Liver (tissue), 9 donors: ENCODE measurements around the gene EFCAB11. TPM values are rescaled to one million over a fixed set of nuclear protein-coding genes. Genes with fewer than 3 reads are reported as not detected.

Experiments
- DNase-seq: peaks from one replicate; pipeline ENCODE4 v3.0.0-alpha.2; 2017; ENCODE audit warnings: low spot score
- H3K27ac ChIP-seq, 2 donors: one replicate each; pipeline ENCODE4 v1.7.0; 2013; ENCODE audit warnings: inconsistent platforms in 2 of 2, low read length in 2 of 2, control low read depth in 1 of 2, low read depth in 1 of 2, mild to moderate bottlenecking in 1 of 2
- H3K27me3 ChIP-seq, 4 donors: one replicate each; pipeline versions ENCODE4 v1.6.1 to v1.7.0; 2013; ENCODE audit warnings: low read length in 3 of 4, inconsistent platforms in 1 of 4, mild to moderate bottlenecking in 1 of 4, moderate library complexity in 1 of 4; ENCODE audit not compliant: control insufficient read depth in 4 of 4, insufficient read depth in 4 of 4
- H3K36me3 ChIP-seq, 4 donors: one replicate each; pipeline versions ENCODE4 v1.6.1 to v1.7.0; 2013; ENCODE audit warnings: low read length in 3 of 4, mild to moderate bottlenecking in 3 of 4, low read depth in 1 of 4, moderate library complexity in 1 of 4; ENCODE audit not compliant: control insufficient read depth in 4 of 4, insufficient read depth in 3 of 4
- H3K4me1 ChIP-seq, 4 donors: one replicate each; pipeline versions ENCODE4 v1.6.1 to v1.7.0; 2013; ENCODE audit warnings: low read length in 3 of 4, mild to moderate bottlenecking in 3 of 4, moderate library complexity in 1 of 4; ENCODE audit not compliant: control insufficient read depth in 4 of 4, insufficient read depth in 4 of 4
- H3K4me3 ChIP-seq, 3 donors: one replicate each; pipeline versions ENCODE4 v1.6.1 to v1.7.0; 2013; ENCODE audit warnings: low read length in 3 of 3, control low read depth in 1 of 3, low read depth in 1 of 3, mild to moderate bottlenecking in 1 of 3
- H3K9ac ChIP-seq, 2 donors: one replicate each; pipeline ENCODE4 v1.7.0; 2013; ENCODE audit warnings: low read length in 2 of 2, mild to moderate bottlenecking in 2 of 2, moderate library complexity in 2 of 2, control low read depth in 1 of 2, low read depth in 1 of 2
- H3K9me3 ChIP-seq, 4 donors: one replicate each; pipeline versions ENCODE4 v1.6.1 to v1.7.0; 2013; ENCODE audit warnings: low read length in 3 of 4; ENCODE audit not compliant: control insufficient read depth in 4 of 4
- EGR1 ChIP-seq, 2 donors: IDR thresholded peaks; 2 replicates each; pipeline ENCODE4 v1.6.1; 2016 to 2018; ENCODE audit warnings: antibody characterized with exemption in 2 of 2, low read depth in 2 of 2
- FOXA1 ChIP-seq: IDR thresholded peaks from 2 replicates; pipeline ENCODE4 v1.6.1; 2016; ENCODE audit warnings: antibody characterized with exemption
- FOXA2 ChIP-seq: IDR thresholded peaks from 2 replicates; pipeline ENCODE4 v1.6.1; 2016; ENCODE audit warnings: antibody characterized with exemption
- GABPA ChIP-seq, 2 donors: IDR thresholded peaks in 1 of 2; conservative IDR thresholded peaks in 1 of 2; 2 replicates each; pipeline ENCODE4 v1.6.1; 2016; ENCODE audit warnings: antibody characterized with exemption in 2 of 2, mild to moderate bottlenecking in 1 of 2, moderate library complexity in 1 of 2
- HNF4A ChIP-seq, 2 donors: conservative IDR thresholded peaks; 2 replicates each; pipeline ENCODE4 v1.6.1; 2016; ENCODE audit warnings: antibody characterized with exemption in 2 of 2, mild to moderate bottlenecking in 2 of 2
- HNF4G ChIP-seq: IDR thresholded peaks from 2 replicates; pipeline ENCODE4 v1.6.1; 2016; ENCODE audit warnings: antibody characterized with exemption
- JUND ChIP-seq, 2 donors: IDR thresholded peaks; 2 replicates each; pipeline ENCODE4 v1.6.1; 2016; ENCODE audit warnings: antibody characterized with exemption in 2 of 2
- NR2F2 ChIP-seq: IDR thresholded peaks from 2 replicates; pipeline ENCODE4 v1.6.1; 2016; ENCODE audit warnings: antibody characterized with exemption
- RAD21 ChIP-seq, 2 donors: IDR thresholded peaks; 2 replicates each; pipeline ENCODE4 v1.6.1; 2016; ENCODE audit warnings: antibody characterized with exemption in 2 of 2, mild to moderate bottlenecking in 2 of 2
- RXRA ChIP-seq, 2 donors: IDR thresholded peaks; 2 replicates each; pipeline ENCODE4 v1.6.1; 2017 to 2018; ENCODE audit warnings: antibody characterized with exemption in 2 of 2, mild to moderate bottlenecking in 1 of 2
- SP1 ChIP-seq: IDR thresholded peaks from 2 replicates; pipeline ENCODE4 v1.6.1; 2018; ENCODE audit warnings: antibody characterized with exemption, mild to moderate bottlenecking
- TAF1 ChIP-seq: conservative IDR thresholded peaks from 2 replicates; pipeline ENCODE4 v1.6.1; 2016; ENCODE audit warnings: antibody characterized with exemption, mild to moderate bottlenecking
- YY1 ChIP-seq: IDR thresholded peaks from 2 replicates; pipeline ENCODE4 v1.6.1; 2016; ENCODE audit warnings: antibody characterized with exemption, mild to moderate bottlenecking
- WGBS: extraction: QIAGEN DNeasy Blood & Tissue Kit; methylation state at CpG from one replicate; pipeline ENCODE4 v1.1.7; 2013; 5-methylcytosine and 5-hydroxymethylcytosine counted together
- polyA plus RNA-seq, 2 donors: library from polyadenylated mRNA; stranded (reverse) in 1 of 2; unstranded in 1 of 2; fragments of 200-250 nt in 1 of 2; fragments of >200 nt in 1 of 2; fragmentation: Nextera tagmentation in 1 of 2; extraction: Ambion mirVana in 1 of 2; gene quantifications; one replicate each; pipeline versions ENCODE4 v1.2.1 to v1.2.3, GENCODE V29; 2013 to 2015
- total RNA-seq, 2 donors: library from RNA; depleted of rRNA; stranded (reverse); fragments of >200 nt; gene quantifications; one replicate each; pipeline ENCODE4 v1.2.3, GENCODE V29; 2014
- TF ChIP-seq, protein P1 (sequence below): IDR thresholded peaks from 2 replicates; pipeline ENCODE4 v1.6.1; 2016; ENCODE audit warnings: antibody characterized with exemption
- TF ChIP-seq, protein P2 (sequence below): IDR thresholded peaks from 2 replicates; pipeline ENCODE4 v1.6.1; 2016; ENCODE audit warnings: antibody characterized with exemption
- TF ChIP-seq, protein P3 (sequence below): fragments of 150-350 bp; IDR thresholded peaks from 2 replicates; pipeline ENCODE4 v1.5.1; 2017; ENCODE audit warnings: improper control_type of control experiment, low read depth, low read length; ENCODE audit not compliant: missing input control
- TF ChIP-seq, protein P4 (sequence below): IDR thresholded peaks from 2 replicates; pipeline ENCODE4 v1.6.1; 2016; ENCODE audit warnings: antibody characterized with exemption
- donor health status: healthy.
- donor health status: healthy.
- donor health status: healthy.
- donor health status: healthy.
- donor health status: healthy.

EFCAB11 gene
- total and polyA plus RNA-seq, 4 donors, result 2.1 to 4.7 (median 3.4) TPM

DNA sequence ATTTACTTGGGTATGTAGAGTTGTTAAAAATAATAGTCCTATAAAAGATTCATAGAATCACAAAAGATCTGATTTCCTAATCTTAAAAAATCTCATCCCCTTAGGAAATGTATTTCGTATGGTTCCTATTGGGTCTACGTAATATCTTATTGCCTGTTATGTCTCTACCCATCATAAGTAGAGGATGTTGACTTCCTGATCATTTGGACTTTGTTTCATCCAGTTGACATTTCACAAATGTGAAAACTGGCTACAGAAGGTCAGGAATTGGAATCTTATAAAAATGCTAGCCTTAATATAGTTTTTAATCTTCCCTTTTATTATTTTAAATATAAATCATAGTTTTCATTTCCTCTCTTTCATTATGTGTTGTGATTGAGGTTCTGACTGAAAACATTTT is 46.4 kb upstream of the EFCAB11 start:
- TF ChIP-seq, protein P1, sequence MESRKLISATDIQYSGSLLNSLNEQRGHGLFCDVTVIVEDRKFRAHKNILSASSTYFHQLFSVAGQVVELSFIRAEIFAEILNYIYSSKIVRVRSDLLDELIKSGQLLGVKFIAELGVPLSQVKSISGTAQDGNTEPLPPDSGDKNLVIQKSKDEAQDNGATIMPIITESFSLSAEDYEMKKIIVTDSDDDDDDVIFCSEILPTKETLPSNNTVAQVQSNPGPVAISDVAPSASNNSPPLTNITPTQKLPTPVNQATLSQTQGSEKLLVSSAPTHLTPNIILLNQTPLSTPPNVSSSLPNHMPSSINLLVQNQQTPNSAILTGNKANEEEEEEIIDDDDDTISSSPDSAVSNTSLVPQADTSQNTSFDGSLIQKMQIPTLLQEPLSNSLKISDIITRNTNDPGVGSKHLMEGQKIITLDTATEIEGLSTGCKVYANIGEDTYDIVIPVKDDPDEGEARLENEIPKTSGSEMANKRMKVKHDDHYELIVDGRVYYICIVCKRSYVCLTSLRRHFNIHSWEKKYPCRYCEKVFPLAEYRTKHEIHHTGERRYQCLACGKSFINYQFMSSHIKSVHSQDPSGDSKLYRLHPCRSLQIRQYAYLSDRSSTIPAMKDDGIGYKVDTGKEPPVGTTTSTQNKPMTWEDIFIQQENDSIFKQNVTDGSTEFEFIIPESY, result no peak
- no peak for TF ChIP-seq YY1
- no peak for TF ChIP-seq FOXA2
- no peak for TF ChIP-seq RAD21 (IDR thresholded peaks at IDR 0.05)
- peak; percentile 48 to 62 for TF ChIP-seq HNF4A (conservative IDR thresholded peaks at IDR 0.05)
- no peak overlapping the region for H3K9ac ChIP-seq
- no peak for DNase-seq
- no peaks in the 10 kb centered on the region for H3K9me3 ChIP-seq
- H3K27ac ChIP-seq, result no peak overlapping the region
- peaks cover 2 to 8% (median 7%) of the 10 kb centered on the region in 4 donors for H3K36me3 ChIP-seq
- H3K4me1 ChIP-seq, result no peaks in the 10 kb centered on the region
- WGBS, result 83% methylated on average over 2 of the region's 2 CpGs
- no peaks in the 10 kb centered on the region for H3K27me3 ChIP-seq
- no peak overlapping the region for H3K4me3 ChIP-seq

DNA sequence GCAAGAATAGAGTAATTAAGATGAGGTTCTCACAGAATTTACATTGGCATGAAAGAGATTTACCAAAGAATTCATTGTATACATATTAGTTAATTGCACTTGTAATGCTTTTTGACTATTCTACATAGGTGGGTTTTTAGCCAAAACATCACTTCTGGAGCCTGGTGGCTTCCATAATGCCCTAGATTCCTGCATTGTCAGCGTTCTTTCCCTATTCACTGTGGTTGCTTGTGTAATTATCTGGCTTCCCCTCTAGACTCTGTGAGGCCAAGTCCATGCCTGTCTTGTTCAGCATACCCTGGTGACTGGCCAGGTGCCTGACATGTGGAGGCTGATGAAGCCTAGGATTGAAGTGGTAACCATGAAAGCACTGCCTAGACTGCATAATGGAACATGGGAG is 42.4 kb upstream of the EFCAB11 start:
- H3K27ac ChIP-seq, result no peak overlapping the region
- 96% methylated on average over 1 of the region's 1 CpG for WGBS
- no peak for DNase-seq
- TF ChIP-seq HNF4G (no peak), FOXA1 (no peak), FOXA2 (no peak), EGR1 (IDR thresholded peaks at IDR 0.05; ENCODE audit: low read depth in 2 of 2) (no peak), SP1 (no peak), RXRA (IDR thresholded peaks at IDR 0.05) (no peak), JUND (IDR thresholded peaks at IDR 0.05) (no peak), NR2F2 (no peak), RAD21 (IDR thresholded peaks at IDR 0.05) (no peak), GABPA (IDR thresholded peaks at IDR 0.05 in 1 of 2, conservative IDR thresholded peaks at IDR 0.05 in 1 of 2) (no peak), TAF1 (no peak)
- TF ChIP-seq, protein P2, sequence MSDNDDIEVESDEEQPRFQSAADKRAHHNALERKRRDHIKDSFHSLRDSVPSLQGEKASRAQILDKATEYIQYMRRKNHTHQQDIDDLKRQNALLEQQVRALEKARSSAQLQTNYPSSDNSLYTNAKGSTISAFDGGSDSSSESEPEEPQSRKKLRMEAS, result no peak
- TF ChIP-seq, protein P1, result no peak
- TF ChIP-seq, protein P3, sequence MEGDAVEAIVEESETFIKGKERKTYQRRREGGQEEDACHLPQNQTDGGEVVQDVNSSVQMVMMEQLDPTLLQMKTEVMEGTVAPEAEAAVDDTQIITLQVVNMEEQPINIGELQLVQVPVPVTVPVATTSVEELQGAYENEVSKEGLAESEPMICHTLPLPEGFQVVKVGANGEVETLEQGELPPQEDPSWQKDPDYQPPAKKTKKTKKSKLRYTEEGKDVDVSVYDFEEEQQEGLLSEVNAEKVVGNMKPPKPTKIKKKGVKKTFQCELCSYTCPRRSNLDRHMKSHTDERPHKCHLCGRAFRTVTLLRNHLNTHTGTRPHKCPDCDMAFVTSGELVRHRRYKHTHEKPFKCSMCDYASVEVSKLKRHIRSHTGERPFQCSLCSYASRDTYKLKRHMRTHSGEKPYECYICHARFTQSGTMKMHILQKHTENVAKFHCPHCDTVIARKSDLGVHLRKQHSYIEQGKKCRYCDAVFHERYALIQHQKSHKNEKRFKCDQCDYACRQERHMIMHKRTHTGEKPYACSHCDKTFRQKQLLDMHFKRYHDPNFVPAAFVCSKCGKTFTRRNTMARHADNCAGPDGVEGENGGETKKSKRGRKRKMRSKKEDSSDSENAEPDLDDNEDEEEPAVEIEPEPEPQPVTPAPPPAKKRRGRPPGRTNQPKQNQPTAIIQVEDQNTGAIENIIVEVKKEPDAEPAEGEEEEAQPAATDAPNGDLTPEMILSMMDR, result no peak
- TF ChIP-seq, protein P4, sequence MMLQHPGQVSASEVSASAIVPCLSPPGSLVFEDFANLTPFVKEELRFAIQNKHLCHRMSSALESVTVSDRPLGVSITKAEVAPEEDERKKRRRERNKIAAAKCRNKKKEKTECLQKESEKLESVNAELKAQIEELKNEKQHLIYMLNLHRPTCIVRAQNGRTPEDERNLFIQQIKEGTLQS, result no peak
- H3K27me3 ChIP-seq, result no peaks in the 10 kb centered on the region
- H3K9me3 ChIP-seq, result no peaks in the 10 kb centered on the region
- peaks cover 0 to 4% (median 1%) of the 10 kb centered on the region in 4 donors for H3K4me1 ChIP-seq
- no peak overlapping the region for H3K4me3 ChIP-seq
- no peak overlapping the region for H3K9ac ChIP-seq
- H3K36me3 ChIP-seq, result peaks cover 2 to 11% (median 9%) of the 10 kb centered on the region in 4 donors
